Natural killer cell (primary cell): ENCODE data around the gene FRMD4A. TPM values are rescaled to one million over a fixed set of nuclear protein-coding genes. Genes with fewer than 3 reads are reported as not detected.

Experiments used
- ATAC-seq, 3 donors: fragments of 150-1000 bp in 2 of 3; fragments of 200-7000 bp in 1 of 3; cut with Tn5 transposase; 1 replicate in 1 of 3; 2 replicates in 2 of 3; pipeline ENCODE4 v1.10.0; 2021; ENCODE audit warnings: mild to moderate bottlenecking in 2 of 3, moderate library complexity in 2 of 3
- DNase-seq, 2 donors: peaks; one replicate each; pipeline versions ENCODE4 v3.0.0 to v3.0.0-alpha.2; 2013 to 2021; ENCODE audit warnings: mixed read lengths in 1 of 2
- H3K27ac ChIP-seq: one replicate; pipeline ENCODE4 v1.5.1; 2013; ENCODE audit warnings: mild to moderate bottlenecking, low read length
- H3K27me3 ChIP-seq: one replicate; pipeline ENCODE4 v1.6.1; 2013; ENCODE audit warnings: low read length; ENCODE audit not compliant: control insufficient read depth, insufficient read depth
- H3K36me3 ChIP-seq: one replicate; pipeline ENCODE4 v1.6.1; 2013; ENCODE audit warnings: low read length; ENCODE audit not compliant: control insufficient read depth, insufficient read depth
- H3K4me1 ChIP-seq: one replicate; pipeline ENCODE4 v1.6.1; 2013; ENCODE audit warnings: low read length; ENCODE audit not compliant: control insufficient read depth, insufficient read depth
- H3K4me3 ChIP-seq: one replicate; pipeline ENCODE4 v1.5.1; 2013; ENCODE audit warnings: low read length
- H3K9me3 ChIP-seq: one replicate; pipeline ENCODE4 v1.6.1; 2013; ENCODE audit warnings: low read length; ENCODE audit not compliant: control insufficient read depth, insufficient read depth
- H3K27ac Mint-ChIP-seq, 2 donors: one replicate each; pipeline ENCODE4 v1.8.0; 2022; ENCODE audit warnings: mild to moderate bottlenecking in 2 of 2, mixed read lengths in 2 of 2, moderate library complexity in 1 of 2
- H3K27me3 Mint-ChIP-seq, 2 donors: one replicate each; pipeline ENCODE4 v1.8.0; 2022; ENCODE audit warnings: low read depth in 2 of 2, mixed read lengths in 2 of 2
- H3K36me3 Mint-ChIP-seq: one replicate; pipeline ENCODE4 v1.8.0; 2022; ENCODE audit warnings: mixed read lengths
- H3K4me1 Mint-ChIP-seq, 2 donors: one replicate each; pipeline ENCODE4 v1.8.0; 2022; ENCODE audit warnings: mixed read lengths in 2 of 2
- H3K4me3 Mint-ChIP-seq: one replicate; pipeline ENCODE4 v1.8.0; 2022; ENCODE audit warnings: mild to moderate bottlenecking, moderate library complexity, mixed read lengths
- H3K9me3 Mint-ChIP-seq, 2 donors: one replicate each; pipeline ENCODE4 v1.8.0; 2022; ENCODE audit warnings: mixed read lengths in 2 of 2
- CTCF ChIP-seq: fragments of 200-600 bp; IDR thresholded peaks from one replicate; pipeline ENCODE4 v1.8.0; 2022; ENCODE audit warnings: antibody characterized with exemption
- WGBS: methylation state at CpG from one replicate; pipeline ENCODE4 v1.1.7; 2013; ENCODE audit warnings: missing lambda C conversion rate; ENCODE audit not compliant: insufficient coverage; 5-methylcytosine and 5-hydroxymethylcytosine counted together
- intact Hi-C: fragments of 100-400 bp; cut with micrococcal nuclease; formaldehyde crosslinking; loops from one replicate; pipeline ENCODE4 v1.14.2; 2022
- total RNA-seq, 4 donors: library from RNA; stranded (reverse); fragments of 120-200 nt in 1 of 4; gene quantifications; one replicate each; pipeline versions ENCODE4 v1.2.3 to v1.2.4, GENCODE V29; 2013 to 2022

The FRMD4A gene
- total RNA-seq, 3 donors from 2014 or later (not counting 1 experiment from before 2014, with no cell fraction given) = 0.36 to 0.38 TPM; not detected in 1

DNA sequence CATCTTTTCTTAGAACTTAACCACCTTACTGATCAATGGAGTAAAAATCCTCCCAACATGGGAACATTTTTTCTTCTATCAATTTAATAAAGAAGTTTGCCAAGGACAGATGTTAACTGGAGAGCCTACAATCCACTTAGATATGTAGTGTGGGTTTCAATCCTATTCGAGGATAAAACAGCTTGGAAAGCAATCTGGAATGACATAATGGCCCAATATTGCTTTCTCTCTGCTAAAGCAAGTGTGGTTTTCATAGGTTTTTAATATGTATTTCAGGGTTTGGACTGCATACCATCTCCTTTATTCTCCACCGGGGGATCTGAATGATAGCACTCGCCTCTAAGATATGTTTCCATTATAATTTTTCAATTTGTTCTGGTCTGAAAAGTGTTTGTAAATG is 594.2 kb downstream of the FRMD4A start:
- H3K27me3 Mint-ChIP-seq = peaks cover 7% of the 10 kb centered on the region in 2 donors
- intact Hi-C loops = no loop called here
- no peak overlapping the region for H3K4me3 Mint-ChIP-seq
- no peak for ATAC-seq
- no peak for TF ChIP-seq CTCF
- H3K4me3 ChIP-seq = no peak overlapping the region
- WGBS = 50% methylated on average over 1 of the region's 3 CpGs
- no peaks in the 10 kb centered on the region for H3K36me3 Mint-ChIP-seq
- H3K4me1 ChIP-seq = no peaks in the 10 kb centered on the region
- no peak overlapping the region for H3K27ac Mint-ChIP-seq
- no peaks in the 10 kb centered on the region for H3K36me3 ChIP-seq
- no peaks in the 10 kb centered on the region for H3K4me1 Mint-ChIP-seq
- no peaks in the 10 kb centered on the region for H3K9me3 Mint-ChIP-seq
- H3K9me3 ChIP-seq = no peaks in the 10 kb centered on the region
- no peaks in the 10 kb centered on the region for H3K27me3 ChIP-seq
- H3K27ac ChIP-seq = no peak overlapping the region
- DNase-seq = no peak

DNA sequence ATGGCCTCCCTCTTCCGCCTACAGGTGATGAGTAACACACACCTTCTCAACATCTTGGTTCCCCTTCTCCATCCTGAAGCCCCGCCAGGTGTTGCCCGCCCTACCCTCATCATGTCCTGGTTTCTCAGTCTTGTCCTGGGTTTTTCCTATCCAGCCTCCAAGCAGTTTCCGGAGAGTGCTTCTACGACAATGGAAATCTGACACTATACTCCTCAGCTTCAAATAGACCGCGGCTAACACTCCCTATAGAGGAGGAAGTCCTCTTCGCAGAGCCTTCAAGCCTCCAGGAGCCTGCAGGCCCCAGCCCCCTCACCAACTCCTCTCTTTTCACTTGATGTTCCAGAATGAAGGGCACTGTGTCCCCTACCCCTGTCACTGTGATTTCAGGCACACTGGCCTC is 596.6 kb downstream of the FRMD4A start:
- H3K27me3 Mint-ChIP-seq = peaks cover 3 to 7% of the 10 kb centered on the region in 2 donors
- intact Hi-C loops = no loop called here
- no peak overlapping the region for H3K27ac Mint-ChIP-seq
- no peak for ATAC-seq
- 89% methylated on average over 8 of the region's 8 CpGs for WGBS
- no peak overlapping the region for H3K4me3 Mint-ChIP-seq
- H3K9me3 ChIP-seq = no peaks in the 10 kb centered on the region
- H3K4me1 ChIP-seq = no peaks in the 10 kb centered on the region
- no peak for DNase-seq
- no peak for TF ChIP-seq CTCF
- H3K36me3 Mint-ChIP-seq = no peaks in the 10 kb centered on the region
- H3K27me3 ChIP-seq = no peaks in the 10 kb centered on the region
- H3K9me3 Mint-ChIP-seq = no peaks in the 10 kb centered on the region
- H3K27ac ChIP-seq = no peak overlapping the region
- no peaks in the 10 kb centered on the region for H3K36me3 ChIP-seq
- no peaks in the 10 kb centered on the region for H3K4me1 Mint-ChIP-seq
- H3K4me3 ChIP-seq = no peak overlapping the region

DNA sequence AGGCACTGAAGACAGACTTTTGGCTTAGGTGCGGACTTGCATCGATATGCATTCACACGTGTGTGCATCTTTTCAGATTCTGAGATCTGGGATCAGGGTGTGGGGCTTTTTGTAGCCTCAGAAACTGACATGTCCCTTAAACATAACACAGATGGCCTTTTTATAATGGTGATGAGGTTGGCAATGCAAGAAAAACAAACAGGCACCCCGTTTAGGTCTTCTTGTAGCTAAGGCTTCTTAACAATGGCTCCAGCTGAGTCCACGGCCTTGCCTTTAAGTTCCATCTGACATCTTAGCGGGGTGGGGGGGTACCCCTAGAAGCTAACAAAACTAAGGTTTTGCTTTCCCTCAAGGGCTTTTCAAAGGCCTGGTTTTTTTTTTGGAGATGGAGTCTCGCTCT is 597.7 kb downstream of the FRMD4A start:
- H3K27ac ChIP-seq = no peak overlapping the region
- 90% methylated on average over 6 of the region's 7 CpGs for WGBS
- H3K4me1 ChIP-seq = no peaks in the 10 kb centered on the region
- H3K4me3 ChIP-seq = no peak overlapping the region
- DNase-seq (no peak), ATAC-seq (no peak)
- Mint-ChIP-seq H3K36me3 (no peaks in the 10 kb centered on the region), H3K27ac (no peak overlapping the region), H3K4me1 (no peaks in the 10 kb centered on the region), H3K4me3 (no peak overlapping the region), H3K27me3 (peaks cover 3 to 7% of the 10 kb centered on the region in 2 donors), H3K9me3 (no peaks in the 10 kb centered on the region)
- no peak for TF ChIP-seq CTCF
- no peaks in the 10 kb centered on the region for H3K27me3 ChIP-seq
- no peaks in the 10 kb centered on the region for H3K36me3 ChIP-seq
- no peaks in the 10 kb centered on the region for H3K9me3 ChIP-seq
- intact Hi-C loops = no loop called here

DNA sequence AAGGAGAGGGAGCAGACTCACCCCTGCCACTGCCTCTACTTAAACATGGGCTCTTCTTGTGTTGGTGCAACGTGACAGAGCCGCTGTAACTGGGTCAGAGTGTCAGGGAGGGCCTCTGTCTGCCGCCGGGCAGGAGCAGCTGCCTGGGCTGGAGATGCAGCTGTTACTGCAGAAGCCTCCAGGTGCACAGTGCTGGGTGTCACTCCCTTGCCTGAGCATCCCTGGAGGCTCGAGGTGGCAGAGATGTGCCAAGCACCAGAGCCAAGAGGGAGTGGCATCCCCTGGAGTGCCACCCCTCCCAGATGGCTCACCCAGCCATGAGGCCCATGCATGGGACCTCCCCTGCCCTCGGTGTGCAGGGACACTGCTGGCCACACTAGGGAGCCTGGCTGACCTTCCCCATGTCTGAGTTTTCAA is 598.3 kb downstream of the FRMD4A start:
- intact Hi-C loops = no loop called here
- Mint-ChIP-seq H3K4me3 (no peak overlapping the region), H3K9me3 (no peaks in the 10 kb centered on the region), H3K36me3 (no peaks in the 10 kb centered on the region), H3K27me3 (peaks cover 5 to 6% of the 10 kb centered on the region in 2 donors), H3K27ac (no peak overlapping the region), H3K4me1 (no peaks in the 10 kb centered on the region)
- DNase-seq (no peak), ATAC-seq (peak in 1 of 3 donors; percentile 8)
- no peak overlapping the region for H3K4me3 ChIP-seq
- no peak overlapping the region for H3K27ac ChIP-seq
- TF ChIP-seq CTCF = no peak
- WGBS = 66% methylated on average over 6 of the region's 6 CpGs
- H3K36me3 ChIP-seq = no peaks in the 10 kb centered on the region
- H3K27me3 ChIP-seq = no peaks in the 10 kb centered on the region
- no peaks in the 10 kb centered on the region for H3K4me1 ChIP-seq
- H3K9me3 ChIP-seq = no peaks in the 10 kb centered on the region
